ENCODE data around the gene STPG4. TPM values are rescaled to one million over a fixed set of nuclear protein-coding genes. Genes with fewer than 3 reads are reported as not detected.

The STPG4 gene
- total RNA-seq, 1 experiment from 2014 or later: not detected

DNA sequence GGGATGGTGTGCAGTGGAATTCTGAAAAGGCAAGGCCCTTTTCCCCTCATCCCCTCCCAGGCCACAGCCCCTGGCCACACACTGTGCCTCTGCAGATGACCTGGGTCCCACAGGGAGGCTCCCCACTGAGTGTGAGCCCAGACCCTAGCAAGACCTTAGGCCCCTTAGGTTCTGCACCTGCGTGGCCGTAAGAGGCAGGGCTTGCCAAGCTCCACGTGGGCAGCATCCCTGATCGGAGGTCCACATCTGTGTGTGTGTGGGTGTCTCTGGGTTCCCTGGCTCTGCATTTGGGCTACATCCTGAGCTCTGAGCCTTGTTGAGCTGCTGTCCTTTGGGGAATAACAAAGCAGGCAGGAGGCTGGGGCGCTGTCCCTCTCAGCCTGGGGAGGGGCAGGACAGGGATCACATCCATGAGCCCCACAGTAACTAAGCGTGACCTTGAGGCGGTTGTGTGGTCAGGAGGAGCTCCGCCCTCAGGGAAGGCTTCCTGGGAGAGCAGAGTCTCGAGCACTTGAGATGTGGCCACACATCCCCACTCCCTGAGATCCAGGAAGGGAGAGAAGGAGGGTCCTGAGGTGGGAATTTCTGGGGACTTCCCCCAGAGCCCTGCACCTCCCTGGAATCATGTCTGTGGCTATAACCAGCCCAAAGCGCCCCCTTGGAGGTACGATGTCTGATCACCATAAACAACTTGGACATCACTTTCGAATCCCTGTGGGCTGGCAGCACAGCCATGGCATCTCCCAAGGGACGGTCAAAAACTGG, 84.8 kb downstream of the STPG4 start:
- BruUV-seq (replicated peaks): no TSS peak
- H3K4me3 Mint-ChIP-seq (ENCODE audit: unreplicated experiment): no peak overlapping the region
- no peaks in the 10 kb centered on the region for H3K9me3 Mint-ChIP-seq (ENCODE audit: unreplicated experiment)
- intact Hi-C loops (cut with micrococcal nuclease): no loop called here
- TF ChIP-seq, protein P1, sequence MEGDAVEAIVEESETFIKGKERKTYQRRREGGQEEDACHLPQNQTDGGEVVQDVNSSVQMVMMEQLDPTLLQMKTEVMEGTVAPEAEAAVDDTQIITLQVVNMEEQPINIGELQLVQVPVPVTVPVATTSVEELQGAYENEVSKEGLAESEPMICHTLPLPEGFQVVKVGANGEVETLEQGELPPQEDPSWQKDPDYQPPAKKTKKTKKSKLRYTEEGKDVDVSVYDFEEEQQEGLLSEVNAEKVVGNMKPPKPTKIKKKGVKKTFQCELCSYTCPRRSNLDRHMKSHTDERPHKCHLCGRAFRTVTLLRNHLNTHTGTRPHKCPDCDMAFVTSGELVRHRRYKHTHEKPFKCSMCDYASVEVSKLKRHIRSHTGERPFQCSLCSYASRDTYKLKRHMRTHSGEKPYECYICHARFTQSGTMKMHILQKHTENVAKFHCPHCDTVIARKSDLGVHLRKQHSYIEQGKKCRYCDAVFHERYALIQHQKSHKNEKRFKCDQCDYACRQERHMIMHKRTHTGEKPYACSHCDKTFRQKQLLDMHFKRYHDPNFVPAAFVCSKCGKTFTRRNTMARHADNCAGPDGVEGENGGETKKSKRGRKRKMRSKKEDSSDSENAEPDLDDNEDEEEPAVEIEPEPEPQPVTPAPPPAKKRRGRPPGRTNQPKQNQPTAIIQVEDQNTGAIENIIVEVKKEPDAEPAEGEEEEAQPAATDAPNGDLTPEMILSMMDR (IDR thresholded peaks at IDR 0.05; ENCODE audit: unreplicated experiment): no peak
- ChIA-PET CTCF (interaction anchor here (0.7 to 0.9 kb wide), 2 partner anchors 252 to 254 kb away, joined by 3 to 4 read pairs; no protein-coding TSS in a partner anchor), POLR2A (no interaction called here)
- H3K36me3 Mint-ChIP-seq (ENCODE audit: insufficient read depth, unreplicated experiment): peaks cover 18% of the 10 kb centered on the region
- no peak overlapping the region for H3K27ac Mint-ChIP-seq (ENCODE audit: low read depth, unreplicated experiment)
- H3K27me3 Mint-ChIP-seq (ENCODE audit: insufficient read depth, unreplicated experiment): no peaks in the 10 kb centered on the region
- peaks cover 8% of the 10 kb centered on the region for H3K4me1 Mint-ChIP-seq (ENCODE audit: insufficient read depth, unreplicated experiment)
- no peak for DNase-seq (ENCODE audit: unreplicated experiment)

DNA sequence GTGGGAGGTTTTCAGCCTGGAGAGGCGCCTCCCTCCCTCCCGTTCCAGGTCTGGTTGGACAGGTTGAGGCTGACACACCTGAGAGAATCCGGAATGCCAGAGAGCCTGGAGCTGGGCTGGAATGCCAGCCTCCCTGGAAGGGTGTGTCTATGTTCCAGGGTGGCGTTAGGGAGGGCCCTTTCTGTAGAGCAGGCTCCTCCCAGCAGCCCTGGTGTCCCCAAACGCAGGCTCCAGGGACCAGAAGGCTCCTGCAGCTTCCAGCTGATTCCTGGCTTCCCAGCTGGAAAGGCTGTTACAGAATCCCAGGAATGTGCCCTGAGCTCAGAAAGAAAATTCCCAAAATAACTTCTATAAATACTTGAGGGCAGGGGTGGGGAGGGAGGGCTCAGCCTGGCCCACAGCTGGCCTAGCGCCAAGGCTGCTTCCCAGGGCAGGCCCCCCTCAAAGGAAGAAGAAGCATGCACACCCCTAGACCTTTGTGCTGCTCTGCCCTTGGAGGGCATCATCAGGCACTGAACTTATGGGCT, 85.4 kb downstream of the STPG4 start:
- ChIA-PET POLR2A (interaction anchor here (0.7 kb wide), 1 partner anchor 26 kb away, joined by 4 read pairs; no protein-coding TSS in a partner anchor), CTCF (interaction anchor here (0.7 to 0.9 kb wide), 2 partner anchors 253 to 254 kb away, joined by 3 to 4 read pairs; no protein-coding TSS in a partner anchor)
- no peak overlapping the region for H3K27ac Mint-ChIP-seq (ENCODE audit: low read depth, unreplicated experiment)
- no TSS peak for BruUV-seq (replicated peaks)
- TF ChIP-seq, protein P1 (IDR thresholded peaks at IDR 0.05; ENCODE audit: unreplicated experiment): no peak
- no peak overlapping the region for H3K4me3 Mint-ChIP-seq (ENCODE audit: unreplicated experiment)
- no peaks in the 10 kb centered on the region for H3K27me3 Mint-ChIP-seq (ENCODE audit: insufficient read depth, unreplicated experiment)
- H3K4me1 Mint-ChIP-seq (ENCODE audit: insufficient read depth, unreplicated experiment): peaks cover 6% of the 10 kb centered on the region
- intact Hi-C loops (cut with micrococcal nuclease): no loop called here
- H3K36me3 Mint-ChIP-seq (ENCODE audit: insufficient read depth, unreplicated experiment): peaks cover 20% of the 10 kb centered on the region
- peak; percentile 62 for DNase-seq (ENCODE audit: unreplicated experiment)
- no peaks in the 10 kb centered on the region for H3K9me3 Mint-ChIP-seq (ENCODE audit: unreplicated experiment)

DNA sequence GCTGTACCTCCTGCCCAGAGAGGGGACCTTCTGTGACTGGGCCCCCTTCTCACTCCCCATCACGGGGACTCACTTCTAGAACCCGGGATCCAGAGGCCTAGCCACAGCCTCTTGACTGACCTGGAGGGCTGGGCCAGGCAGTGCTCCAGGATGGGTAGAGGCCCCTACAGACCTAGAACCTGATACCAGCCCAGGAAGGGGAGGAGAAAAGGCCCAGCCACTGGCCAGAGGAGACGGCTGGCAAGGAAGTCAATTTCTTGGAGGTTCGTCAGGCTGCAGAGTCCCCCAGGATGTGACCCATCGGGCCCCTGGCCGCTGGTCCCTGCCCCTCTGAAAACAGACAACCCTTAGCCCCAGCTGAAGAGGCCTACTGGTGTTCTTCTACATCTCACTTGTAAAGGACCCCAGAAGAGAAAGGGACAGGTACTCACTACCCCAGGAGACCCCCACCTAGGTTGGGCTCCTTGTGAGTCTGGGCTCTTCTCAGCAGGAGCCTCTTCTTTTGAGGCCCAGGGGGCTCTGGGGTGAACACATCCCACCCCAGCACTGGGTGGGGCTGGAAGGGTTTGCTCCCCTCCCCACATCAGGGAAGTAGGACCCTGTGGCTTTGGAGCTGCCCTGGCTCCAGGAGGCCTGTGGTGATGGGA, 86.0 kb downstream of the STPG4 start:
- ChIA-PET CTCF (interaction anchor here (0.9 kb wide), 1 partner anchor 254 kb away, joined by 3 read pairs; no protein-coding TSS in a partner anchor), POLR2A (interaction anchor here (0.7 kb wide), 1 partner anchor 25 kb away, joined by 4 read pairs; no protein-coding TSS in a partner anchor)
- TF ChIP-seq, protein P1 (IDR thresholded peaks at IDR 0.05; ENCODE audit: unreplicated experiment): no peak
- BruUV-seq (replicated peaks): no TSS peak
- peaks cover 6% of the 10 kb centered on the region for H3K4me1 Mint-ChIP-seq (ENCODE audit: insufficient read depth, unreplicated experiment)
- peaks cover 26% of the 10 kb centered on the region for H3K36me3 Mint-ChIP-seq (ENCODE audit: insufficient read depth, unreplicated experiment)
- H3K9me3 Mint-ChIP-seq (ENCODE audit: unreplicated experiment): no peaks in the 10 kb centered on the region
- no peaks in the 10 kb centered on the region for H3K27me3 Mint-ChIP-seq (ENCODE audit: insufficient read depth, unreplicated experiment)
- intact Hi-C loops (cut with micrococcal nuclease): no loop called here
- H3K27ac Mint-ChIP-seq (ENCODE audit: low read depth, unreplicated experiment): no peak overlapping the region
- H3K4me3 Mint-ChIP-seq (ENCODE audit: unreplicated experiment): no peak overlapping the region
- no peak for DNase-seq (ENCODE audit: unreplicated experiment)

All from MCF 10A (cell line).